HG03457 (cell line): Measurements from ENCODE around the gene KIAA0825.

Experiments used
- ATAC-seq: cut with Tn5 transposase; IDR thresholded peaks from one replicate; pipeline ENCODE4 v1.9.1; 2021; ENCODE audit warnings: moderate number of reproducible peaks; ENCODE audit not compliant: unreplicated experiment

Gene KIAA0825

DNA sequence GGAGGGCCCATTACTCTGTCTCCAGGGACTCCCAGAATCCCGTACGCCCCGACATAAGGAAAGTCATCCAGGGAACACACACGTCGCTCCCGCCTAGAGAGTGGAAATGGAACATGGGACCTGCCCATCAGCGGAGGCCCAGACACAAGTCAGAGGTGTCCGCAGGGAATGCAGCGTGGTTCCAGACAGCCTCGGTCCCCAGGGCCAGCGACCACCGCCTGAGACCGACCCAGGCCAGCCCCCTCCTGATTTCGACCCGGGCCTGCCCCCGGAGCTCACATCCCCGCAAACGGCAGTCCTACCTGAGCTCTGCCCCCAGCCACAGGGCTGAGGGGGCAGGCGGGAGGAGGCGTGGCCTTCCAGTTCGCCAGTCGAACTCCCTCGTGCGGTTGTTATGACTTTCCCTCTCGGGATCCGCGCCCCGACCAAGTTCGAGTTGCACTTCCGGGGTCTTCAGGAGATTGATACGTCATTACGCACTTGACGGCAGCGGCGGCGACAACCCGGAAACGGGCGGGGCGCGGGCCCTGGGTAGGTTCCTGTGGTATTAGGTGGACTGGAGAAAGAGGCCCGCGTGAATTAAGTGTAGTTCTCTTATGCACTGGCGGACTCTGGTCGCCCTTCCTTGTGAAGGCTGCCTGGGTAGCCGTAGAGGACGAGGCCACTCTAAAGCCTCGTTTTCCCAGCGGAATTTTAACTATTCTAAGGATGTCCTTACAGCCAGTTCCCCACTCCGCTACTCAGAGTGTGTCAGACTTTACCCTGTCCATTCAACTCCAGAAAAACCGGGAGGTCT, 507.0 kb downstream of the KIAA0825 start:
- ATAC-seq, result peak; percentile 100

DNA sequence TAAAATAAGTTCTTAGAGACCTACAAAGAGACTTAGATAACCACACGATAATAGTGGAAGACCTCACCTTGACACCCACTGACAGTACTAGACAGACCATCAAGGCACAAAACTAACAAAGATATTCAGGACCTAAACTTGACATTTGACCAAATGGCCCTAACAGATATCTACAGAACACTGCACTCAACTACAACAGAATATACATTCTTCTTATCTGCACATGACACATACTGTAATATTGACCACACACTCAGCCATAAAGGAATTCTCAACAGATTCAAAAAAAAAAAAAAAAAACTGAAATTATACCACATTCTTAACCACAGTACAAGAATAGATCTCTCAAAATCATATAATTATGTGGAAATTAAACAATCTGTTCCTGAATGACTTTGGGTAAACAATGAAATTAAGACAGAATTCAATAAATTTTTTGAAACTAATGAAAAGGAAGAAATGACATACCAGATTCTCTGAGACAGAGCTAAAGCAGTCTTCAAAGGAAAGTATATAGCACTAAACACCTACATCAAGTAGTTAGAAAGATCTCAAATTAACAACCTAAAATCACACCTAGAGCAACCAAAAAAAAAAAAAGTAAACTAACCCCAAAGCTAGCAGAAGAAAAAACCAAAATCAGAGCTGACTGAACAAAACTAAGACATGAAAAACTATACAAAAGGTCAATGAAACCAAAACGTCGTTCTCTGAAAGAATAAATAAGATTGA, 514.7 kb downstream of the KIAA0825 start:
- no peak for ATAC-seq
